Measurements from ENCODE around the gene METTL26. TPM values are rescaled to one million over a fixed set of nuclear protein-coding genes. Genes with fewer than 3 reads are reported as not detected.

The METTL26 gene
- 36.1 and 45.7 TPM in 2 replicates for total RNA-seq (2013; cell fraction: nucleolus; rRNA removed)
- 107 and 116 TPM in 2 replicates for total RNA-seq (2014; rRNA removed)
- total RNA-seq (2014; rRNA removed; fragmentation: Illumina TruSeq; extraction: Trizol): 31.9 and 36.2 TPM in 2 replicates
- 94.0 and 97.0 TPM in 2 replicates for total RNA-seq (2021)
- 18.2 TPM for polyA plus RNA-seq (2011; ENCODE audit: low read depth)
- polyA plus RNA-seq (2011; rRNA removed): 33.7 and 61.6 TPM in 2 replicates
- polyA plus RNA-seq (2011; cell fraction: cytosol; rRNA removed): 85.5 and 144 TPM in 2 replicates
- 134 and 142 TPM in 2 replicates for polyA plus RNA-seq (2011; cell fraction: nucleus; rRNA removed)
- polyA plus RNA-seq (2012): 70.4 and 79.4 TPM in 2 replicates
- polyA plus RNA-seq (2014; fragmentation: Illumina TruSeq; extraction: Trizol): 14.0 and 25.0 TPM in 2 replicates
- polyA plus RNA-seq (2014; fragmentation: Nextera tagmentation; extraction: Ambion mirVana): 10 to 100 TPM in 1 of 2 experiments, 1 to 10 TPM in 1; 5.4 to 12.0 TPM
- 163 and 172 TPM in 2 replicates for polyA plus RNA-seq (2014; rRNA removed)
- 100 to 1,000 TPM; 140 to 155 TPM for polyA plus RNA-seq (2016; fragmentation: Nextera tagmentation; extraction: Ambion mirVana)
- 9.9 and 31.1 TPM in 2 replicates for polyA minus RNA-seq (2011; rRNA and poly(A)+ RNA removed)
- 32.5 and 41.2 TPM in 2 replicates for polyA minus RNA-seq (2011; cell fraction: cytosol; rRNA and poly(A)+ RNA removed)
- polyA minus RNA-seq (2011; cell fraction: nucleus; rRNA and poly(A)+ RNA removed): 34.7 and 43.1 TPM in 2 replicates
- percentile 62 among the genes with signal in this experiment for Bru-seq, nascent RNA
- percentile 66 among the genes with signal in this experiment for BruChase-seq, experiment 1, labeled RNA remaining after a 6-hour chase
- BruChase-seq, experiment 2, labeled RNA remaining after a 2-hour chase: percentile 56 among the genes with signal in this experiment
- long read RNA-seq, experiment 1, transcript METTL26-203 (4 exons, 604 nt): minor isoform, 5 of 60 reads
- long read RNA-seq, experiment 1, transcript METTL26-201 (6 exons, 794 nt): major isoform, 17 of 60 reads
- long read RNA-seq, experiment 1, transcript METTL26-205 (5 exons, 726 nt): minor isoform, 12 of 60 reads
- long read RNA-seq, experiment 1, partial matches to known transcripts: 2 of 60 reads
- long read RNA-seq, experiment 1, other reads (novel, unspliced or antisense): 12 of 60 reads
- long read RNA-seq, experiment 2, transcript METTL26-201 (6 exons, 794 nt): major isoform, 10 of 25 reads
- long read RNA-seq, experiment 2, partial matches to known transcripts: 6 of 25 reads
- long read RNA-seq, experiment 2, other reads (novel, unspliced or antisense): 1 of 25 reads

GRCh38 chr16:636206-637080 lies at the start of gene METTL26:
Gene METTL26, minus strand, starts transcription at chr16:636305. Its CDS starts 15 bp downstream, at chr16:636290.
- Histone ChIP-seq H3K79me2 (ENCODE audit: control insufficient read depth, insufficient read depth, low read length) (peaks cover 20% of the 10 kb centered on the region), H2AFZ (ENCODE audit: control insufficient read depth, low read depth, low read length) (peak within 1 kb of the TSS; percentile 98), H3K27ac (ENCODE audit: control insufficient read depth, insufficient read depth) (peak within 1 kb of the TSS; percentile 82), H4K20me1 (ENCODE audit: control insufficient read depth, insufficient read depth) (no peaks in the 10 kb centered on the region), H3K27me3 (replicated peaks in 1 of 2; ENCODE audit: control insufficient read depth in 2 of 2, insufficient read depth in 2 of 2, low read length in 1 of 2) (no peaks in the 10 kb centered on the region), H3K4me1 (ENCODE audit: control insufficient read depth, insufficient read depth, low read length) (peaks cover 13% of the 10 kb centered on the region), H3K4me3 (peak within 1 kb of the TSS; percentile 88), H3K36me3 (ENCODE audit: control insufficient read depth in 2 of 2, insufficient read depth in 2 of 2, low read length in 1 of 2) (peaks cover 0 to 4% of the 10 kb centered on the region in 2 experiments; a peak in 3 of 4 replicates), H3K4me2 (ENCODE audit: control insufficient read depth, insufficient read depth) (peak within 1 kb of the TSS; percentile 91), H3K9me3 (replicated peaks; ENCODE audit: control insufficient read depth, insufficient read depth, low read length) (no peaks in the 10 kb centered on the region), H3K9ac (ENCODE audit: control insufficient read depth, insufficient read depth, low read length) (peak within 1 kb of the TSS; percentile 85)
- WGBS (ENCODE audit: insufficient coverage, insufficient replicate concordance, low lambda C conversion rate, missing lambda C conversion rate): under 1% methylated on average over 86 of the region's 91 CpGs
- ChIA-PET RAD21 (ENCODE audit: unreplicated experiment) (interaction anchor here (0.6 to 2.0 kb wide), 4 partner anchors 13 to 110 kb away, joined by 3 to 13 read pairs (median 4); partner anchors contain the start of genes CAPN15, RHBDL1 and WDR90), CTCF (interaction anchor here (1.1 to 1.5 kb wide), 5 partner anchors 12 to 59 kb away, joined by 4 to 11 read pairs (median 4); partner anchors contain the start of genes RHOT2 and WDR90), SMC1A (ENCODE audit: uncharacterized antibody, unreplicated experiment) (interaction anchor here (1.6 kb wide), 1 partner anchor 12 kb away, joined by 5 read pairs; no protein-coding TSS in a partner anchor), POLR2A (interaction anchor here (0.6 to 1.9 kb wide), 12 partner anchors 11 to 1136 kb away, joined by 3 to 5 read pairs (median 4); partner anchors contain the start of genes RHOT2 and WDR90)
- intact Hi-C loops (cut with micrococcal nuclease; ENCODE audit: unreplicated experiment): loop anchor here (1.0 to 5.0 kb wide), 3 partner anchors 46 to 109 kb away; partner anchors contain the start of genes CAPN15, JMJD8 and STUB1
- in situ Hi-C loops (cut with MboI): no loop called here
- DNase-seq (ENCODE audit: low read depth, low spot score): peak; percentile 68
- no TSS peak for BruUV-seq (replicated peaks)
- ATAC-seq: peak; percentile 92
- peak; percentile 95 for FAIRE-seq
- TF ChIP-seq ZNF274 (IDR thresholded peaks at IDR 0.05; ENCODE audit: insufficient read depth, insufficient read length) (no peak), CREB1 (IDR thresholded peaks at IDR 0.05; ENCODE audit: low read depth) (peak; percentile 76), SMARCA5 (IDR thresholded peaks at IDR 0.05) (peak; percentile 91), ZSCAN29 (IDR thresholded peaks at IDR 0.05) (peak; percentile 86), STAT3 (IDR thresholded peaks at IDR 0.05; ENCODE audit: low read depth, low read length) (no peak), NR2C2 (IDR thresholded peaks at IDR 0.05; ENCODE audit: borderline replicate concordance, control insufficient read depth, insufficient read length, low read depth) (no peak), RAD21 (IDR thresholded peaks at IDR 0.05; ENCODE audit: insufficient read depth, low read depth, low read length) (no peak), ZNF217 (IDR thresholded peaks at IDR 0.05) (no peak), MYC (IDR thresholded peaks at IDR 0.05; ENCODE audit: insufficient read depth, insufficient read length, insufficient replicate concordance, low read length, severe bottlenecking) (peak; percentile 41), SMAD1 (IDR thresholded peaks at IDR 0.05; ENCODE audit: low read depth, partially characterized antibody) (no peak), EED (IDR thresholded peaks at IDR 0.05; ENCODE audit: low read depth) (no peak), NR2C1 (IDR thresholded peaks at IDR 0.05) (peak; percentile 87)
- TF ChIP-seq, protein P1, sequence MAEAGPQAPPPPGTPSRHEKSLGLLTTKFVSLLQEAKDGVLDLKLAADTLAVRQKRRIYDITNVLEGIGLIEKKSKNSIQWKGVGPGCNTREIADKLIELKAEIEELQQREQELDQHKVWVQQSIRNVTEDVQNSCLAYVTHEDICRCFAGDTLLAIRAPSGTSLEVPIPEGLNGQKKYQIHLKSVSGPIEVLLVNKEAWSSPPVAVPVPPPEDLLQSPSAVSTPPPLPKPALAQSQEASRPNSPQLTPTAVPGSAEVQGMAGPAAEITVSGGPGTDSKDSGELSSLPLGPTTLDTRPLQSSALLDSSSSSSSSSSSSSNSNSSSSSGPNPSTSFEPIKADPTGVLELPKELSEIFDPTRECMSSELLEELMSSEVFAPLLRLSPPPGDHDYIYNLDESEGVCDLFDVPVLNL (IDR thresholded peaks at IDR 0.05; ENCODE audit: low read depth, low read length): no peak
- TF ChIP-seq, protein P2, sequence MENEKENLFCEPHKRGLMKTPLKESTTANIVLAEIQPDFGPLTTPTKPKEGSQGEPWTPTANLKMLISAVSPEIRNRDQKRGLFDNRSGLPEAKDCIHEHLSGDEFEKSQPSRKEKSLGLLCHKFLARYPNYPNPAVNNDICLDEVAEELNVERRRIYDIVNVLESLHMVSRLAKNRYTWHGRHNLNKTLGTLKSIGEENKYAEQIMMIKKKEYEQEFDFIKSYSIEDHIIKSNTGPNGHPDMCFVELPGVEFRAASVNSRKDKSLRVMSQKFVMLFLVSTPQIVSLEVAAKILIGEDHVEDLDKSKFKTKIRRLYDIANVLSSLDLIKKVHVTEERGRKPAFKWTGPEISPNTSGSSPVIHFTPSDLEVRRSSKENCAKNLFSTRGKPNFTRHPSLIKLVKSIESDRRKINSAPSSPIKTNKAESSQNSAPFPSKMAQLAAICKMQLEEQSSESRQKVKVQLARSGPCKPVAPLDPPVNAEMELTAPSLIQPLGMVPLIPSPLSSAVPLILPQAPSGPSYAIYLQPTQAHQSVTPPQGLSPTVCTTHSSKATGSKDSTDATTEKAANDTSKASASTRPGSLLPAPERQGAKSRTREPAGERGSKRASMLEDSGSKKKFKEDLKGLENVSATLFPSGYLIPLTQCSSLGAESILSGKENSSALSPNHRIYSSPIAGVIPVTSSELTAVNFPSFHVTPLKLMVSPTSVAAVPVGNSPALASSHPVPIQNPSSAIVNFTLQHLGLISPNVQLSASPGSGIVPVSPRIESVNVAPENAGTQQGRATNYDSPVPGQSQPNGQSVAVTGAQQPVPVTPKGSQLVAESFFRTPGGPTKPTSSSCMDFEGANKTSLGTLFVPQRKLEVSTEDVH (IDR thresholded peaks at IDR 0.05; ENCODE audit: low read depth, partially characterized antibody): peak; percentile 78

All from GM12878 (cell line).